IPS-18a (cell line): ENCODE data around the gene TDO2.
"Not testable (repeated sequence)": the region's sequence is repeated elsewhere in the genome, so short reads cannot be mapped to it uniquely, and the experiment has no call there.

Experiments used
- H3K27ac ChIP-seq: one replicate; pipeline ENCODE4 v1.5.1; 2013; ENCODE audit warnings: low read length
- H3K27me3 ChIP-seq: one replicate; pipeline ENCODE4 v1.6.1; 2013; ENCODE audit warnings: mild to moderate bottlenecking, low read length; ENCODE audit not compliant: control insufficient read depth, insufficient read depth
- H3K36me3 ChIP-seq: one replicate; pipeline ENCODE4 v1.6.1; 2013; ENCODE audit warnings: low read depth, low read length; ENCODE audit not compliant: control insufficient read depth
- H3K4me1 ChIP-seq: one replicate; pipeline ENCODE4 v1.6.1; 2013; ENCODE audit warnings: low read depth, low read length; ENCODE audit not compliant: control insufficient read depth
- H3K4me3 ChIP-seq: one replicate; pipeline ENCODE4 v1.5.1; 2013; ENCODE audit warnings: low read length
- H3K9ac ChIP-seq: one replicate; pipeline ENCODE4 v1.6.1; 2013; ENCODE audit warnings: mild to moderate bottlenecking, low read length, moderate library complexity
- H3K9me3 ChIP-seq: one replicate; pipeline ENCODE4 v1.6.1; 2013; ENCODE audit warnings: low read depth, low read length; ENCODE audit not compliant: control insufficient read depth

Gene TDO2

GRCh38 chr4:155908187-155909139, 5.0 kb downstream of the TDO2 start:
- H3K9me3 ChIP-seq, result no peaks in the 10 kb centered on the region
- H3K27ac ChIP-seq, result no peak overlapping the region
- H3K9ac ChIP-seq, result no peak overlapping the region
- no peaks in the 10 kb centered on the region for H3K36me3 ChIP-seq
- H3K27me3 ChIP-seq, result no peaks in the 10 kb centered on the region
- no peak overlapping the region for H3K4me3 ChIP-seq
- H3K4me1 ChIP-seq, result peaks cover 4% of the 10 kb centered on the region

GRCh38 chr4:155909615-155910226, 6.2 kb downstream of the TDO2 start:
- H3K36me3 ChIP-seq, result no peaks in the 10 kb centered on the region
- no peak overlapping the region for H3K4me3 ChIP-seq
- no peaks in the 10 kb centered on the region for H3K9me3 ChIP-seq
- H3K4me1 ChIP-seq, result no peaks in the 10 kb centered on the region
- no peaks in the 10 kb centered on the region for H3K27me3 ChIP-seq
- H3K27ac ChIP-seq, result no peak overlapping the region
- H3K9ac ChIP-seq, result no peak overlapping the region

GRCh38 chr4:155911905-155912304, 8.4 kb downstream of the TDO2 start:
- Histone ChIP-seq H3K9ac (no peak overlapping the region), H3K4me3 (no peak overlapping the region), H3K36me3 (no peaks in the 10 kb centered on the region), H3K4me1 (no peaks in the 10 kb centered on the region), H3K9me3 (no peaks in the 10 kb centered on the region), H3K27me3 (no peaks in the 10 kb centered on the region), H3K27ac (no peak overlapping the region)

GRCh38 chr4:155914782-155915181, 11.3 kb downstream of the TDO2 start:
- no peaks in the 10 kb centered on the region for H3K9me3 ChIP-seq
- no peak overlapping the region for H3K9ac ChIP-seq
- H3K36me3 ChIP-seq, result no peaks in the 10 kb centered on the region
- no peak overlapping the region for H3K27ac ChIP-seq
- no peak overlapping the region for H3K4me3 ChIP-seq
- no peaks in the 10 kb centered on the region for H3K27me3 ChIP-seq
- no peaks in the 10 kb centered on the region for H3K4me1 ChIP-seq

GRCh38 chr4:155921597-155921996, 18.1 kb downstream of the TDO2 start:
- H3K27ac ChIP-seq, result no peak overlapping the region
- no peaks in the 10 kb centered on the region for H3K36me3 ChIP-seq
- no peak overlapping the region for H3K9ac ChIP-seq
- no peaks in the 10 kb centered on the region for H3K9me3 ChIP-seq
- H3K27me3 ChIP-seq, result no peaks in the 10 kb centered on the region
- no peak overlapping the region for H3K4me3 ChIP-seq
- H3K4me1 ChIP-seq, result no peaks in the 10 kb centered on the region

GRCh38 chr4:155924637-155925036, 21.1 kb downstream of the TDO2 start:
- no peak overlapping the region for H3K27ac ChIP-seq
- H3K36me3 ChIP-seq, result no peaks in the 10 kb centered on the region
- H3K4me3 ChIP-seq, result no peak overlapping the region
- no peaks in the 10 kb centered on the region for H3K9me3 ChIP-seq
- H3K27me3 ChIP-seq, result no peaks in the 10 kb centered on the region
- H3K4me1 ChIP-seq, result no peaks in the 10 kb centered on the region
- no peak overlapping the region for H3K9ac ChIP-seq

GRCh38 chr4:155929833-155930232, 26.3 kb downstream of the TDO2 start:
- Histone ChIP-seq H3K9ac (no peak overlapping the region), H3K4me3 (no peak overlapping the region), H3K27me3 (no peaks in the 10 kb centered on the region), H3K4me1 (no peaks in the 10 kb centered on the region), H3K36me3 (no peaks in the 10 kb centered on the region), H3K27ac (no peak overlapping the region), H3K9me3 (no peaks in the 10 kb centered on the region)

GRCh38 chr4:155930330-155930729, 26.8 kb downstream of the TDO2 start:
- no peaks in the 10 kb centered on the region for H3K36me3 ChIP-seq
- H3K9ac ChIP-seq, result no peak overlapping the region
- no peaks in the 10 kb centered on the region for H3K4me1 ChIP-seq
- H3K9me3 ChIP-seq, result no peaks in the 10 kb centered on the region
- H3K27me3 ChIP-seq, result no peaks in the 10 kb centered on the region
- no peak overlapping the region for H3K4me3 ChIP-seq
- no peak overlapping the region for H3K27ac ChIP-seq

GRCh38 chr4:155931634-155932033, 28.1 kb downstream of the TDO2 start:
- H3K27ac ChIP-seq, result no peak overlapping the region
- H3K27me3 ChIP-seq, result no peaks in the 10 kb centered on the region
- no peak overlapping the region for H3K9ac ChIP-seq
- H3K36me3 ChIP-seq, result no peaks in the 10 kb centered on the region
- H3K9me3 ChIP-seq, result no peaks in the 10 kb centered on the region
- no peaks in the 10 kb centered on the region for H3K4me1 ChIP-seq
- H3K4me3 ChIP-seq, result no peak overlapping the region

GRCh38 chr4:155934634-155935033, 31.1 kb downstream of the TDO2 start:
- H3K4me3 ChIP-seq, result not testable (repeated sequence)

GRCh38 chr4:155935389-155935986, 32.0 kb downstream of the TDO2 start:
- no peak overlapping the region for H3K4me3 ChIP-seq
- no peaks in the 10 kb centered on the region for H3K36me3 ChIP-seq
- no peaks in the 10 kb centered on the region for H3K9me3 ChIP-seq
- H3K9ac ChIP-seq, result no peak overlapping the region
- no peak overlapping the region for H3K27ac ChIP-seq
- H3K4me1 ChIP-seq, result no peaks in the 10 kb centered on the region
- no peaks in the 10 kb centered on the region for H3K27me3 ChIP-seq

More at GRCh38 chr4:155934634-155935033, 31.1 kb downstream of the TDO2 start:
- H3K36me3 ChIP-seq, H3K27me3 ChIP-seq, H3K9me3 ChIP-seq, H3K9ac ChIP-seq, H3K27ac ChIP-seq, H3K4me1 ChIP-seq: not testable (repeated sequence)
